Mesodermal cell (in vitro differentiated cells): ENCODE data around the gene RGS6.
"Not testable (repeated sequence)": the region's sequence is repeated elsewhere in the genome, so short reads cannot be mapped to it uniquely, and the experiment has no call there.

ENCODE experiments used
- H3K27ac ChIP-seq: 2 replicates; pipeline ENCODE4 v1.7.0; 2013; ENCODE audit warnings: mild to moderate bottlenecking, low read depth, low read length, moderate library complexity; ENCODE audit not compliant: severe bottlenecking
- H3K36me3 ChIP-seq: 2 replicates; pipeline ENCODE4 v1.7.1; 2013; ENCODE audit warnings: mild to moderate bottlenecking, low read length, moderate library complexity; ENCODE audit not compliant: control insufficient read depth, insufficient read depth
- H3K4me1 ChIP-seq: one replicate; pipeline ENCODE4 v1.7.1; 2013; ENCODE audit warnings: mild to moderate bottlenecking, low read length; ENCODE audit not compliant: insufficient read depth, control insufficient read depth, poor library complexity, severe bottlenecking
- H3K4me3 ChIP-seq: 2 replicates; pipeline ENCODE4 v1.7.0; 2013; ENCODE audit warnings: low read length, control low read depth, mild to moderate bottlenecking; ENCODE audit not compliant: insufficient read depth, poor library complexity, severe bottlenecking; ENCODE audit errors: extremely low read depth
- H3K9me3 ChIP-seq: 2 replicates; pipeline ENCODE4 v1.7.1; 2013; ENCODE audit warnings: mild to moderate bottlenecking, low read length, moderate library complexity; ENCODE audit not compliant: control insufficient read depth
- WGBS, 2 experiments: methylation state at CpG; one replicate each; pipeline ENCODE4 v1.1.5; 2013; ENCODE audit warnings: missing lambda C conversion rate in 2 of 2; ENCODE audit not compliant: insufficient coverage in 2 of 2; 5-methylcytosine and 5-hydroxymethylcytosine counted together

Gene RGS6

GRCh38 chr14:71913342-71913741 is 18.9 kb upstream of the RGS6 start:
- Histone ChIP-seq H3K27ac (no peak overlapping the region), H3K36me3 (no peaks in the 10 kb centered on the region), H3K4me3 (no peak overlapping the region), H3K4me1 (no peaks in the 10 kb centered on the region), H3K9me3 (no peaks in the 10 kb centered on the region)
- WGBS, 2 experiments = 85 to 95% methylated on average over 2 to 3 of the region's 5 CpGs

- Histone ChIP-seq H3K27ac (no peak overlapping the region), H3K4me1 (no peaks in the 10 kb centered on the region), H3K36me3 (no peaks in the 10 kb centered on the region), H3K4me3 (no peak overlapping the region), H3K9me3 (no peaks in the 10 kb centered on the region)
- 80% methylated on average over 1 of the region's 3 CpGs; no CpG with 5 or more reads in 1 of the 2 experiments for WGBS, 2 experiments
Observed at GRCh38 chr14:71918955-71919354, 13.3 kb upstream of the RGS6 start.

DNA sequence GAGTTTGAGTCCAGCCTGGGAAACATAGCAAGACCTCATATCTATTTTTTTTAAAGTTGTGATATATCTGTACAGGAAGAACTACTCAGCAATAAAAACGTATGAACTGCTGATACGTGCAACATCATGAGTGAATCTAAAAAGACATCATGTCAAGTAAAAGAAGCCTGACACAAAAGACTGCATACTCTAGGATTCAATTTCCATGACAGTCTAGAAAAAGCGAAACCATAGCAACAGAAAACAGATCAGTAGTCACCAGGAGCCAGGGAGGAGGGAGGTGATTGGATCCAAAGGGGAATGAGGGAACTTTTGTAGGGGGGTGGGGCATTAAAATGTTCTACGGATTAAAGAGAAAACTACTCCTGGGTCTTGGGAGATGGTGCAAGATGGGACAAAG is 8.7 kb upstream of the RGS6 start:
- H3K9me3 ChIP-seq = no peaks in the 10 kb centered on the region
- WGBS, 2 experiments = 100% methylated on average over 1 to 4 of the region's 4 CpGs
- H3K36me3 ChIP-seq = no peaks in the 10 kb centered on the region
- no peaks in the 10 kb centered on the region for H3K4me1 ChIP-seq
- no peak overlapping the region for H3K4me3 ChIP-seq
- H3K27ac ChIP-seq = no peak overlapping the region

DNA sequence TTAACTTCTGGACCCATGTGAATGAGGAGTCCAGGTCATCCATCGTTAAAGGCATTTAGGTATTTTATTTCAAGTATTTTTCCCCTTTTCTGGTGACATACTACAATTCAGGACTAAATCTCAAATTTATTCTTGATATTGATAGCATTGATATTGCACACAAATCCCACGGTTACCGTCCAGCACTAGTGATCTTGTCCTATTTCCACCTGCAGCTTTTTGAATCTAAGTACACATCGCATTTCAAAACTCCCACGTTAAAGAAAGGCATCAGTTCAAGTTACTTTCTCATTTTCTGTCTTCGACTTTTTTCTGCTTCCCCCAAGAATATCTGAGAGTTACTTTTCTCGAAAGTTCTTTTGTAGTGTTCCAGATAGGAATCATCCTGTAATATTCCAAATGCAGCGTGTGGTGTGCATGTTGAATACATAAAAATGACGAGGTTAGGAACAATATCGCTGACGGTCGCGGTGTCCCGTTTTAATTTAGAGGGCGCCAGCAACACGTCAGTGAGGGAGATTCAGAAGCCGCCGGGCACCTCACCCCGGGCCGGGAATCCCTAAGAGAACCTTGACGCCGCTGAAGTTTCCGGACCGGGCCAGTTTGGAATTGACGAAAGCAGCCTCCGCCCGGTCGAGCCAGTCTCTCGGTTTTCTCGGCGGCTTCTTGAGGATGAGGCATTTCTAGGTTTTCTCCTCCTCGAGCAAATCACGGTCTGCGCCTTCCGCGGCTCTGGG is 569 bp upstream of the RGS6 start:
- peaks cover 4% of the 10 kb centered on the region for H3K4me1 ChIP-seq
- 12 to 13% methylated on average over 32 of the region's 36 CpGs for WGBS, 2 experiments
- no peak overlapping the region for H3K4me3 ChIP-seq
- no peak overlapping the region for H3K27ac ChIP-seq
- H3K36me3 ChIP-seq = no peaks in the 10 kb centered on the region
- no peaks in the 10 kb centered on the region for H3K9me3 ChIP-seq

DNA sequence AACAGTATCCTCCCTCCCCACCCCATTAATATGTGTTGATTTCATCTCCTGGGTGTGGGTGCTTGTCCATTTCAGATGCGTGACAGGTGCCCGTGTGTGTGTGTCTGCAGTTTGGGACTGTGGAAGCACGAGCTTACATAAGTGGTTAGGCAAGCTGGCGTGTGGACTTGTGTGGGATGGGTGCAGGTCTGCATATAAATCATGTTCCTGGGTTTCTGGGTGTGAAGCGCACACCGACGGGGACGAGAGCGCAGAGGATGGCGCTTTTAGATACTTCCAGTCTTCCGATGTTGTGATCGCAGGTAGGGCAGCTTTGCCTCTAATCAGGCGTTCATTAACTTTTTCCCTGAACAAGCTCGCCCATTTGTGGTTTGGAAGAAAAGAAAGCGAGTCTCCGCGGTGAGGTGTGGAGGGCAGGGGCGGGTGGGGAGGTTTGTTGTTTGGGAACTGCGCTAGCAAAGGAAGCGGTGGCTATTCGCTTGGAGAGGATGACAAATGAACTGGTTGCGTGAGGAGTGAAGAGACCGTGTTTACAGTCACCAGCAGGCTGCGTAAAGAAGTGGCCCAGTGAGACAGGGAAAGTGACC is 865 bp downstream of the RGS6 start:
- peaks cover 4% of the 10 kb centered on the region for H3K4me1 ChIP-seq
- H3K4me3 ChIP-seq = peak overlapping the region; percentile 35
- H3K9me3 ChIP-seq = no peaks in the 10 kb centered on the region
- no peak overlapping the region for H3K27ac ChIP-seq
- H3K36me3 ChIP-seq = no peaks in the 10 kb centered on the region
- WGBS, 2 experiments = 3% methylated on average over 20 to 22 of the region's 24 CpGs

DNA sequence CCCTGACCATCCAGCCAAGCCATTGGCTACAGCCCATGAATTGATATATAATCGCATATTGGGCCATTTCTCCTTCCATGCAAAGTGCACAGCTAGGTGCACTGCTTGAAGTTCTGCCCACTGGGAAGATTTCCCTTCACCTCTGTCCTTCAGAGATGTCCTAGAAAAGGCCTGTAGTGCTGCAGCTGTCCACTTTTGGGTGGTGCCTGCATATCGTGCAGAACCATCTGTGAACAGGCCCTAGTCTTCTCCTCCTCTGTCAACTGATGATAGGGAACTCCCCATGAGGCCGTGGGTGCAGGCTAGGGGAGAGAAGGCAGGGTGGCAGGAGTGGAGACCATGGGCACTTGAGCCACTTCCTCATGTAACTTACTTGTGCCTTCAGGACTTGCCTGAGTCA is 6.0 kb downstream of the RGS6 start:
- WGBS, 2 experiments = 83 to 91% methylated on average over 1 of the region's 3 CpGs
- H3K4me3 ChIP-seq = not testable (repeated sequence)

GRCh38 chr14:71939344-71939743 is 7.1 kb downstream of the RGS6 start:
- not testable (repeated sequence) for H3K27ac ChIP-seq, H3K36me3 ChIP-seq, H3K4me1 ChIP-seq, H3K4me3 ChIP-seq, H3K9me3 ChIP-seq
- WGBS, 2 experiments = 67 to 88% methylated on average over 1 of the region's 1 CpG

More for the DNA sequence above, 6.0 kb downstream of the RGS6 start:
- not testable (repeated sequence) for H3K4me1 ChIP-seq, H3K27ac ChIP-seq, H3K36me3 ChIP-seq, H3K9me3 ChIP-seq

GRCh38 chr14:71940500-71940899 is 8.3 kb downstream of the RGS6 start:
- not testable (repeated sequence) for H3K9me3 ChIP-seq, H3K27ac ChIP-seq, H3K36me3 ChIP-seq, H3K4me3 ChIP-seq, H3K4me1 ChIP-seq

DNA sequence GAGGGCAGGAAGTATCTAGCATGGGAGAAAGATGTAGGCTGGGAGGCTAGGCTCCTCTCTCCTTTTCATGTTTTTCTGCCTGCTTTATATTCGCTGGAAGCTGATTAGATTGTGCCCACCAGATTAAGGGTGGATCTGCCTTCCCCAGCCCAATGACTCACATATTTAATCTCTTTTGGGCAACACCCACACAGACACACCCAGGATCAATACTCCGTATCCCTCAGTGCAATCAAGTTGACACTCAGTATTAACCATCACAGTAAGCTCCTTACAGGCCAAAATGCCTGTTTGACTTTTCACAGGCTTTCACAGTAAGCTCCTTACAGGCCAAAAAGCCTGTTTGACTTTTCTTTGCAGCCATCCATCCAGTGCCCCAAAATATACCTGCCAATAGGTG is 9.4 kb downstream of the RGS6 start:
- 77 to 94% methylated on average over 2 of the region's 2 CpGs for WGBS, 2 experiments
- not testable (repeated sequence) for H3K4me3 ChIP-seq, H3K9me3 ChIP-seq

GRCh38 chr14:71942904-71943694 is 10.9 kb downstream of the RGS6 start:
- H3K4me1 ChIP-seq = no peaks in the 10 kb centered on the region
- H3K27ac ChIP-seq = no peak overlapping the region
- H3K36me3 ChIP-seq = no peaks in the 10 kb centered on the region
- H3K9me3 ChIP-seq = no peaks in the 10 kb centered on the region
- whole genome bisulfite sequencing, 2 experiments = 72 to 82% methylated on average over 4 of the region's 4 CpGs
- H3K4me3 ChIP-seq = no peak overlapping the region

More for the DNA sequence above, 9.4 kb downstream of the RGS6 start:
- not testable (repeated sequence) for H3K4me1 ChIP-seq, H3K27ac ChIP-seq, H3K36me3 ChIP-seq

DNA sequence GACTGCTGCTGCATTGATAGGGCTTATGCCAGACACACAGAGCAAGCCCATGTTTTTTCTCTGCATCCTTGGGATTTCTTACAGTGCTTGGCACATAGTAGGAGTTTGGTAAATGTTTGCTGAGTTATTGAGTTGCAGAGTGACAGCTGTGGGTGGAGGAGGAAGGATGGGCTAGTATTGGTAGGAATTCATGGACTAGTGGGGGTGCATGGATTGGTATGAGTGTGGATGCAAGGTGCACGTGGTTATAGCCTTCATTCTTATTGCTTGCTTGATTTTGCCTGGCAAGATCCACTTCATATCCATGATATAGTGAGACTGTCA is 11.4 kb downstream of the RGS6 start:
- Histone ChIP-seq H3K4me3 (no peak overlapping the region), H3K27ac (no peak overlapping the region), H3K4me1 (no peaks in the 10 kb centered on the region), H3K36me3 (no peaks in the 10 kb centered on the region), H3K9me3 (no peaks in the 10 kb centered on the region)
- WGBS, 2 experiments = no CpG with 5 or more reads among the region's 1 CpG
